NB4 (cell line): ENCODE data around the gene WNT3.

Experiments
- DNase-seq: peaks from one replicate; pipeline ENCODE4 v3.0.0; 2010; ENCODE audit warnings: low read depth
- H3K4me3 ChIP-seq: one replicate; pipeline ENCODE4 v1.5.1; 2011; ENCODE audit warnings: mild to moderate bottlenecking, low read depth, low read length, moderate library complexity
- CTCF ChIP-seq: IDR thresholded peaks from one replicate; pipeline ENCODE4 v1.5.1; 2012; ENCODE audit warnings: low read depth, low read length
- MAX ChIP-seq: IDR thresholded peaks from 2 replicates; pipeline ENCODE4 v1.6.1; 2011; ENCODE audit warnings: low read depth, low read length
- MYC ChIP-seq: IDR thresholded peaks from 2 replicates; pipeline ENCODE4 v1.6.1; 2011; ENCODE audit warnings: low read depth, low read length
- POLR2A ChIP-seq: IDR thresholded peaks from 2 replicates; pipeline ENCODE4 v1.6.1; 2011; ENCODE audit warnings: mild to moderate bottlenecking; ENCODE audit not compliant: insufficient read length; ENCODE audit errors: extremely low read depth

WNT3 gene

GRCh38 chr17:46818316-46818928 lies at the start of gene WNT3:
TSS of gene WNT3 (minus strand) at chr17:46818692. CDS start at chr17:46818597, 95 bp downstream.
- no peak for TF ChIP-seq MAX
- TF ChIP-seq POLR2A: no peak
- TF ChIP-seq CTCF: no peak
- TF ChIP-seq MYC: no peak
- peak; percentile 54 for DNase-seq
- H3K4me3 ChIP-seq: no peak within 1 kb of the TSS

GRCh38 chr17:46866747-46867146 lies 48.3 kb upstream of the WNT3 start:
- no peak for TF ChIP-seq MAX
- TF ChIP-seq POLR2A: no peak
- TF ChIP-seq MYC: no peak
- no peak for TF ChIP-seq CTCF
- no peak for DNase-seq
- no peak overlapping the region for H3K4me3 ChIP-seq

GRCh38 chr17:46866325-46866724 lies 47.8 kb upstream of the WNT3 start:
- no peak for DNase-seq
- TF ChIP-seq MAX: no peak
- TF ChIP-seq POLR2A: no peak
- TF ChIP-seq CTCF: no peak
- TF ChIP-seq MYC: no peak

GRCh38 chr17:46865100-46865499 lies 46.6 kb upstream of the WNT3 start:
- H3K4me3 ChIP-seq: no peak overlapping the region
- DNase-seq: peak; percentile 59
- no peak for TF ChIP-seq CTCF
- TF ChIP-seq MYC: no peak
- TF ChIP-seq POLR2A: no peak
- TF ChIP-seq MAX: no peak

More at GRCh38 chr17:46866325-46866724, 47.8 kb upstream of the WNT3 start:
- no peak overlapping the region for H3K4me3 ChIP-seq

GRCh38 chr17:46863383-46864121 lies 45.1 kb upstream of the WNT3 start:
- H3K4me3 ChIP-seq: no peak overlapping the region
- DNase-seq: no peak
- TF ChIP-seq CTCF: no peak
- no peak for TF ChIP-seq POLR2A
- TF ChIP-seq MYC: no peak
